Measurements from ENCODE around the gene DVL1. TPM values are rescaled to one million over a fixed set of nuclear protein-coding genes. Genes with fewer than 3 reads are reported as not detected.

DVL1 gene
- total and polyA plus RNA-seq, 9 of the 15 experiments (the other 6 are each of a cell fraction or from before 2014, with no cell fraction given), result 0.62 to 135 (median 24.3) TPM

DNA sequence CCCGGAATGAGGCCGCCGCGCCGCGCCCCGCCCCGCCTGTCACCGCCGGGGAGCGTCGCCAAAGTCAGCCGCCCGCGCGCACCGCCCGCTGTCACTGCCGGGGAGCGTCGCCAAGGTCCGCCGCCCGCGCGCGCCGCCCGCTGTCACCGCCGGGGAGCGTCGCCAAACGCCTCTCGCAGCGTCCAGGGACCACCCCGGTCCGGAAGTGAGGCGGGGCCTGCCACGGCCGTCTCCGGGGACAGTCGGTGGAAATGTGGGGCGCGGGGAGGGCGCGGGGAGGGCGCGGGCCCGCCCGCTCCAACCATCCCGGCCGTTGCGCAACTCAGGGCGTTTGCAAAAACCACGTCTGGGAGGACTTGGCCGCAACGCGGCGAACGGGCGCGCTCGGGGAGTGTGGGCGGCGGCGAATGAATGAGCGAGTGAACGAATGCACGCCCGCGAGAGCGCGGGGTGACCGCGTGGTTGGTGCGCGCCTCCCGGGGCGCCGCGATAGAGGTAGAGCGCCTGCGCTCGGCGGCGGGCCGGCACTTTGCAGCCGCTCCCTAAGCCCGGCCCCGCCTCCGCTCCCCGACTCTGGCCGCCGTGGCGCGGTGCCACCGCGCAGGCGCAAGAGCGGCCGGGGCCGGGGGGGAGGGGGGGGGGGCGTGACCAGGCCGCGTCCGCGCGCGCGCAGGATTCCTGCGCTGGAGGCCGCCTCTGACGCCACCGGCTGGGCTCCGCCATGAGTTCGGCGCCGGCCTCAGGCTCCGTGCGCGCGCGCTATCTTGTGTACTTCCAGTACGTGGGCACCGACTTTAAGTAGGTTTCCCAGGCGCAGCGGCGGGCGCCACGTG lies 41.1 kb downstream of the DVL1 start, which contains the start of the genes ACAP3 and PUSL1 (continued):
- TF ChIP-seq, protein P1, sequence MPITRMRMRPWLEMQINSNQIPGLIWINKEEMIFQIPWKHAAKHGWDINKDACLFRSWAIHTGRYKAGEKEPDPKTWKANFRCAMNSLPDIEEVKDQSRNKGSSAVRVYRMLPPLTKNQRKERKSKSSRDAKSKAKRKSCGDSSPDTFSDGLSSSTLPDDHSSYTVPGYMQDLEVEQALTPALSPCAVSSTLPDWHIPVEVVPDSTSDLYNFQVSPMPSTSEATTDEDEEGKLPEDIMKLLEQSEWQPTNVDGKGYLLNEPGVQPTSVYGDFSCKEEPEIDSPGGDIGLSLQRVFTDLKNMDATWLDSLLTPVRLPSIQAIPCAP (CRISPR knock-in tag; IDR thresholded peaks at IDR 0.05; ENCODE audit: borderline replicate concordance), result 0 out of 2 replicates have a peak, but pooled peaks have one; percentile 36
- TF ChIP-seq, protein P2, sequence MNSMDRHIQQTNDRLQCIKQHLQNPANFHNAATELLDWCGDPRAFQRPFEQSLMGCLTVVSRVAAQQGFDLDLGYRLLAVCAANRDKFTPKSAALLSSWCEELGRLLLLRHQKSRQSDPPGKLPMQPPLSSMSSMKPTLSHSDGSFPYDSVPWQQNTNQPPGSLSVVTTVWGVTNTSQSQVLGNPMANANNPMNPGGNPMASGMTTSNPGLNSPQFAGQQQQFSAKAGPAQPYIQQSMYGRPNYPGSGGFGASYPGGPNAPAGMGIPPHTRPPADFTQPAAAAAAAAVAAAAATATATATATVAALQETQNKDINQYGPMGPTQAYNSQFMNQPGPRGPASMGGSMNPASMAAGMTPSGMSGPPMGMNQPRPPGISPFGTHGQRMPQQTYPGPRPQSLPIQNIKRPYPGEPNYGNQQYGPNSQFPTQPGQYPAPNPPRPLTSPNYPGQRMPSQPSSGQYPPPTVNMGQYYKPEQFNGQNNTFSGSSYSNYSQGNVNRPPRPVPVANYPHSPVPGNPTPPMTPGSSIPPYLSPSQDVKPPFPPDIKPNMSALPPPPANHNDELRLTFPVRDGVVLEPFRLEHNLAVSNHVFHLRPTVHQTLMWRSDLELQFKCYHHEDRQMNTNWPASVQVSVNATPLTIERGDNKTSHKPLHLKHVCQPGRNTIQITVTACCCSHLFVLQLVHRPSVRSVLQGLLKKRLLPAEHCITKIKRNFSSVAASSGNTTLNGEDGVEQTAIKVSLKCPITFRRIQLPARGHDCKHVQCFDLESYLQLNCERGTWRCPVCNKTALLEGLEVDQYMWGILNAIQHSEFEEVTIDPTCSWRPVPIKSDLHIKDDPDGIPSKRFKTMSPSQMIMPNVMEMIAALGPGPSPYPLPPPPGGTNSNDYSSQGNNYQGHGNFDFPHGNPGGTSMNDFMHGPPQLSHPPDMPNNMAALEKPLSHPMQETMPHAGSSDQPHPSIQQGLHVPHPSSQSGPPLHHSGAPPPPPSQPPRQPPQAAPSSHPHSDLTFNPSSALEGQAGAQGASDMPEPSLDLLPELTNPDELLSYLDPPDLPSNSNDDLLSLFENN (IDR thresholded peaks at IDR 0.05; ENCODE audit: low read depth in 2 of 2, low read length in 2 of 2), result peak in 1 of 2 experiments; percentile 48; a peak in 1 of 4 replicates
- TF ChIP-seq ZNF124 (CRISPR knock-in tag; IDR thresholded peaks at IDR 0.05), result no peak
- TF ChIP-seq ZNF280A (IDR thresholded peaks at IDR 0.05; ENCODE audit: low read depth, partially characterized antibody), result no peak
- TF ChIP-seq PPARD (CRISPR knock-in tag; IDR thresholded peaks at IDR 0.05), result no peak
- TF ChIP-seq ZBTB5 (IDR thresholded peaks at IDR 0.05), result no peak
- no peak for TF ChIP-seq ZNF174 (CRISPR knock-in tag; IDR thresholded peaks at IDR 0.05)
- TF ChIP-seq SMARCA5 (IDR thresholded peaks at IDR 0.05), result no peak
- TF ChIP-seq, protein P3, sequence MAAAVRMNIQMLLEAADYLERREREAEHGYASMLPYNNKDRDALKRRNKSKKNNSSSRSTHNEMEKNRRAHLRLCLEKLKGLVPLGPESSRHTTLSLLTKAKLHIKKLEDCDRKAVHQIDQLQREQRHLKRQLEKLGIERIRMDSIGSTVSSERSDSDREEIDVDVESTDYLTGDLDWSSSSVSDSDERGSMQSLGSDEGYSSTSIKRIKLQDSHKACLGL (CRISPR knock-in tag; IDR thresholded peaks at IDR 0.05; ENCODE audit: borderline replicate concordance, poor library complexity, severe bottlenecking), result peak; percentile 66
- no peak for TF ChIP-seq ZBTB34 (CRISPR knock-in tag; IDR thresholded peaks at IDR 0.05)
- TF ChIP-seq, protein P4, sequence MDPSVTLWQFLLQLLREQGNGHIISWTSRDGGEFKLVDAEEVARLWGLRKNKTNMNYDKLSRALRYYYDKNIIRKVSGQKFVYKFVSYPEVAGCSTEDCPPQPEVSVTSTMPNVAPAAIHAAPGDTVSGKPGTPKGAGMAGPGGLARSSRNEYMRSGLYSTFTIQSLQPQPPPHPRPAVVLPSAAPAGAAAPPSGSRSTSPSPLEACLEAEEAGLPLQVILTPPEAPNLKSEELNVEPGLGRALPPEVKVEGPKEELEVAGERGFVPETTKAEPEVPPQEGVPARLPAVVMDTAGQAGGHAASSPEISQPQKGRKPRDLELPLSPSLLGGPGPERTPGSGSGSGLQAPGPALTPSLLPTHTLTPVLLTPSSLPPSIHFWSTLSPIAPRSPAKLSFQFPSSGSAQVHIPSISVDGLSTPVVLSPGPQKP (CRISPR knock-in tag; IDR thresholded peaks at IDR 0.05), result peak; percentile 94
- no peak for TF ChIP-seq U2AF2 (optimal IDR thresholded peaks at IDR 0.05; ENCODE audit: low read depth, low read length)
- TF ChIP-seq BRD4 (IDR thresholded peaks at IDR 0.05), result 0 out of 2 replicates have a peak, but pooled peaks have one; percentile 31
- peak in 1 of 2 experiments; percentile 42; a peak in 1 of 4 replicates for TF ChIP-seq TRIM24 (IDR thresholded peaks at IDR 0.05)
